ENCODE results near the gene FOXL1.

FOXL1 gene

GRCh38 chr16:86572606-86573005 is 5.7 kb upstream of the FOXL1 start:
- no peaks in the 10 kb centered on the region for H3K9me3 ChIP-seq (ENCODE audit: low read length)
- no peaks in the 10 kb centered on the region for H4K20me1 ChIP-seq (ENCODE audit: insufficient read depth, low read length)
- H3F3A ChIP-seq (ENCODE audit: insufficient read depth, low read length) = 0 out of 2 replicates have a peak, but pooled peaks cover 3% of the 10 kb centered on the region
- H3K27me3 ChIP-seq (ENCODE audit: insufficient read depth, low read length) = no peaks in the 10 kb centered on the region
- no peak for TF ChIP-seq EZH2 (IDR thresholded peaks at IDR 0.05; ENCODE audit: borderline replicate concordance, low read length)
- TF ChIP-seq CTCF (IDR thresholded peaks at IDR 0.05; ENCODE audit: low read length) = no peak
- peak overlapping the region; percentile 70 for H3K4me2 ChIP-seq (ENCODE audit: low read length)
- H2AFZ ChIP-seq (ENCODE audit: low read length) = no peak overlapping the region
- peak overlapping the region; percentile 77 for H3K9ac ChIP-seq (ENCODE audit: low read length)
- H3K4me1 ChIP-seq (ENCODE audit: insufficient read depth, low read length, severe bottlenecking) = peaks cover 71% of the 10 kb centered on the region
- H3K79me2 ChIP-seq (ENCODE audit: insufficient read depth, low read length) = peaks cover 8% of the 10 kb centered on the region; the same call in 1 of the 2 replicates
- H3K4me3 ChIP-seq (ENCODE audit: low read depth, low read length, poor library complexity, severe bottlenecking) = peak overlapping the region; percentile 65
- H3K9me2 ChIP-seq (ENCODE audit: low read depth, low read length) = no peaks in the 10 kb centered on the region
- peaks cover 27% of the 10 kb centered on the region; the same call in 1 of the 2 replicates for H3K36me3 ChIP-seq (ENCODE audit: insufficient read depth, low read length)
- H3K27ac ChIP-seq (ENCODE audit: low read depth, low read length, poor library complexity, severe bottlenecking) = peak overlapping the region; percentile 91

GRCh38 chr16:86573215-86573614 is 5.1 kb upstream of the FOXL1 start:
- TF ChIP-seq EZH2 (IDR thresholded peaks at IDR 0.05; ENCODE audit: borderline replicate concordance, low read length) = no peak
- no peak for TF ChIP-seq CTCF (IDR thresholded peaks at IDR 0.05; ENCODE audit: low read length)
- Histone ChIP-seq H3K27ac (ENCODE audit: low read depth, low read length, poor library complexity, severe bottlenecking) (peak overlapping the region; percentile 29), H4K20me1 (ENCODE audit: insufficient read depth, low read length) (no peaks in the 10 kb centered on the region), H3F3A (ENCODE audit: insufficient read depth, low read length) (0 out of 2 replicates have a peak, but pooled peaks cover 3% of the 10 kb centered on the region), H3K4me3 (ENCODE audit: low read depth, low read length, poor library complexity, severe bottlenecking) (peak overlapping the region; percentile 65), H3K4me2 (ENCODE audit: low read length) (peak overlapping the region; percentile 70), H3K9me2 (ENCODE audit: low read depth, low read length) (no peaks in the 10 kb centered on the region), H3K9me3 (ENCODE audit: low read length) (no peaks in the 10 kb centered on the region), H2AFZ (ENCODE audit: low read length) (no peak overlapping the region), H3K4me1 (ENCODE audit: insufficient read depth, low read length, severe bottlenecking) (peaks cover 75% of the 10 kb centered on the region), H3K36me3 (ENCODE audit: insufficient read depth, low read length) (peaks cover 27% of the 10 kb centered on the region; the same call in 1 of the 2 replicates), H3K27me3 (ENCODE audit: insufficient read depth, low read length) (no peaks in the 10 kb centered on the region), H3K9ac (ENCODE audit: low read length) (peak overlapping the region; percentile 77; the same call in 1 of the 2 replicates), H3K79me2 (ENCODE audit: insufficient read depth, low read length) (peaks cover 8% of the 10 kb centered on the region; the same call in 1 of the 2 replicates)

- peak overlapping the region; percentile 29 for H3K27ac ChIP-seq (ENCODE audit: low read depth, low read length, poor library complexity, severe bottlenecking)
- no peaks in the 10 kb centered on the region for H3K9me3 ChIP-seq (ENCODE audit: low read length)
- 0 out of 2 replicates have a peak, but pooled peaks cover 3% of the 10 kb centered on the region for H3F3A ChIP-seq (ENCODE audit: insufficient read depth, low read length)
- H2AFZ ChIP-seq (ENCODE audit: low read length) = no peak overlapping the region
- H3K4me1 ChIP-seq (ENCODE audit: insufficient read depth, low read length, severe bottlenecking) = peaks cover 72% of the 10 kb centered on the region
- no peaks in the 10 kb centered on the region for H3K27me3 ChIP-seq (ENCODE audit: insufficient read depth, low read length)
- TF ChIP-seq CTCF (IDR thresholded peaks at IDR 0.05; ENCODE audit: low read length) = no peak
- TF ChIP-seq EZH2 (IDR thresholded peaks at IDR 0.05; ENCODE audit: borderline replicate concordance, low read length) = no peak
- H3K9ac ChIP-seq (ENCODE audit: low read length) = peak overlapping the region; percentile 77; the same call in 1 of the 2 replicates
- peak overlapping the region; percentile 70 for H3K4me2 ChIP-seq (ENCODE audit: low read length)
- H3K79me2 ChIP-seq (ENCODE audit: insufficient read depth, low read length) = peaks cover 8% of the 10 kb centered on the region; the same call in 1 of the 2 replicates
- H3K4me3 ChIP-seq (ENCODE audit: low read depth, low read length, poor library complexity, severe bottlenecking) = peak overlapping the region; percentile 65
- no peaks in the 10 kb centered on the region for H3K9me2 ChIP-seq (ENCODE audit: low read depth, low read length)
- no peaks in the 10 kb centered on the region for H4K20me1 ChIP-seq (ENCODE audit: insufficient read depth, low read length)
- H3K36me3 ChIP-seq (ENCODE audit: insufficient read depth, low read length) = peaks cover 30% of the 10 kb centered on the region
Measured at GRCh38 chr16:86573646-86574508, 4.5 kb upstream of the FOXL1 start.
